H9 (cell line): ENCODE measurements around the gene ANKMY2. TPM values are rescaled to one million over a fixed set of nuclear protein-coding genes. Genes with fewer than 3 reads are reported as not detected.

ENCODE experiments used
- DNase-seq: peaks from one replicate; pipeline ENCODE4 v3.0.0-alpha.2; 2017
- H2AFZ ChIP-seq: one replicate; pipeline ENCODE4 v1.6.1; 2013; ENCODE audit warnings: mild to moderate bottlenecking, low read length, control low read depth, moderate library complexity
- H2AK5ac ChIP-seq: 2 replicates; pipeline ENCODE4 v1.6.1; 2013; ENCODE audit warnings: low read length, control low read depth, mixed read lengths; ENCODE audit not compliant: insufficient read length
- H2BK120ac ChIP-seq: one replicate; pipeline ENCODE4 v1.6.1; 2013; ENCODE audit warnings: low read depth, mild to moderate bottlenecking, low read length, control low read depth, inconsistent platforms; ENCODE audit not compliant: poor library complexity, severe bottlenecking
- H2BK12ac ChIP-seq: 2 replicates; pipeline ENCODE4 v1.6.1; 2013; ENCODE audit warnings: low read length, control low read depth, mixed read lengths, low read depth; ENCODE audit not compliant: insufficient read length
- H2BK15ac ChIP-seq: 2 replicates; pipeline ENCODE4 v1.6.1; 2013; ENCODE audit warnings: low read depth, low read length, control low read depth
- H2BK20ac ChIP-seq: one replicate; pipeline ENCODE4 v1.6.1; 2013; ENCODE audit warnings: low read depth, mild to moderate bottlenecking, low read length, control low read depth, inconsistent platforms; ENCODE audit not compliant: poor library complexity, severe bottlenecking
- H2BK5ac ChIP-seq: 2 replicates; pipeline ENCODE4 v1.6.1; 2013; ENCODE audit warnings: low read length, control low read depth, mixed read lengths; ENCODE audit not compliant: insufficient read length
- H3K14ac ChIP-seq: 2 replicates; pipeline ENCODE4 v1.6.1; 2013; ENCODE audit warnings: low read length, control low read depth; ENCODE audit not compliant: insufficient read depth
- H3K18ac ChIP-seq: 2 replicates; pipeline ENCODE4 v1.6.1; 2013; ENCODE audit warnings: low read depth, mild to moderate bottlenecking, mixed read lengths, low read length, control low read depth; ENCODE audit not compliant: insufficient read length
- H3K23ac ChIP-seq: 2 replicates; pipeline ENCODE4 v1.6.1; 2013; ENCODE audit warnings: low read length, control low read depth, mixed read lengths, low read depth; ENCODE audit not compliant: insufficient read length
- H3K23me2 ChIP-seq: 2 replicates; pipeline ENCODE4 v1.6.1; 2013; ENCODE audit warnings: low read depth, mild to moderate bottlenecking, mixed read lengths, low read length, control low read depth; ENCODE audit not compliant: insufficient read length, poor library complexity, severe bottlenecking
- H3K27ac ChIP-seq: 2 replicates; pipeline ENCODE4 v1.5.1; 2013; ENCODE audit warnings: low read length, control low read depth, mixed read lengths, low read depth; ENCODE audit not compliant: insufficient read length
- H3K27me3 ChIP-seq: 2 replicates; pipeline ENCODE4 v1.6.1; 2013; ENCODE audit warnings: low read length, control low read depth, inconsistent platforms; ENCODE audit not compliant: insufficient read depth
- H3K4ac ChIP-seq: 2 replicates; pipeline ENCODE4 v1.6.1; 2013; ENCODE audit warnings: low read depth, mild to moderate bottlenecking, control low read depth, inconsistent platforms, low read length, moderate library complexity
- H3K4me1 ChIP-seq: 2 replicates; pipeline ENCODE4 v1.6.1; 2013; ENCODE audit warnings: low read length, control low read depth, inconsistent platforms; ENCODE audit not compliant: insufficient read depth
- H3K4me2 ChIP-seq: 2 replicates; pipeline ENCODE4 v1.6.1; 2013; ENCODE audit warnings: low read length, control low read depth, mixed read lengths; ENCODE audit not compliant: insufficient read length, insufficient read depth
- H3K56ac ChIP-seq: 2 replicates; pipeline ENCODE4 v1.6.1; 2013; ENCODE audit warnings: low read depth, mild to moderate bottlenecking, mixed read lengths, low read length, control low read depth; ENCODE audit not compliant: insufficient read length
- H3K79me1 ChIP-seq: 2 replicates; pipeline ENCODE4 v1.6.1; 2013; ENCODE audit warnings: low read depth, mild to moderate bottlenecking, moderate library complexity, low read length, control low read depth, inconsistent platforms; ENCODE audit not compliant: insufficient read depth, poor library complexity, severe bottlenecking
- H3K79me2 ChIP-seq: 2 replicates; pipeline ENCODE4 v1.6.1; 2013; ENCODE audit warnings: low read length, control low read depth, inconsistent platforms; ENCODE audit not compliant: insufficient read depth
- H3K9ac ChIP-seq: 2 replicates; pipeline ENCODE4 v1.6.1; 2013; ENCODE audit warnings: low read length, control low read depth, mixed read lengths; ENCODE audit not compliant: insufficient read length; ENCODE audit errors: extremely low read depth
- H3K9me3 ChIP-seq: one replicate; pipeline ENCODE4 v1.6.1; 2013; ENCODE audit warnings: low read depth, low read length, inconsistent platforms; ENCODE audit not compliant: control insufficient read depth
- H3T11ph ChIP-seq: one replicate; pipeline ENCODE4 v1.6.1; 2013; ENCODE audit warnings: mild to moderate bottlenecking, low read length, control low read depth, inconsistent platforms
- H4K20me1 ChIP-seq: one replicate; pipeline ENCODE4 v1.6.1; 2013; ENCODE audit not compliant: control insufficient read depth, insufficient read length, insufficient read depth
- H4K5ac ChIP-seq: 2 replicates; pipeline ENCODE4 v1.6.1; 2013; ENCODE audit warnings: low read depth, mild to moderate bottlenecking, mixed read lengths, low read length, control low read depth; ENCODE audit not compliant: insufficient read length
- H4K8ac ChIP-seq: replicated peaks from 2 replicates; pipeline ENCODE4 v1.6.1; 2013; ENCODE audit warnings: low read length, control low read depth, mixed read lengths, low read depth; ENCODE audit not compliant: insufficient read length
- H4K91ac ChIP-seq: 2 replicates; pipeline ENCODE4 v1.6.1; 2013; ENCODE audit warnings: low read depth, mild to moderate bottlenecking, moderate library complexity, mixed read lengths, low read length, control low read depth; ENCODE audit not compliant: insufficient read length
- H3K27ac Mint-ChIP-seq, 3 experiments: 2 replicates in 2 of 3; 3 replicates in 1 of 3; pipeline ENCODE4 v1.8.0; 2020 to 2021; ENCODE audit warnings: mixed read lengths in 3 of 3, mild to moderate bottlenecking in 1 of 3, moderate library complexity in 1 of 3
- H3K27me3 Mint-ChIP-seq: 2 replicates; pipeline ENCODE4 v1.8.0; 2021; ENCODE audit warnings: low read depth, mild to moderate bottlenecking, moderate library complexity, mixed read lengths
- H3K36me3 Mint-ChIP-seq, 3 experiments: 2 replicates in 2 of 3; 3 replicates in 1 of 3; pipeline ENCODE4 v1.8.0; 2020 to 2021; ENCODE audit warnings: low read depth in 3 of 3, mixed read lengths in 3 of 3; ENCODE audit not compliant: insufficient read depth in 1 of 3
- H3K4me1 Mint-ChIP-seq, 2 experiments: 2 replicates each; pipeline ENCODE4 v1.8.0; 2020; ENCODE audit warnings: mixed read lengths in 2 of 2
- H3K4me3 Mint-ChIP-seq, 2 experiments: 2 replicates in 1 of 2; 3 replicates in 1 of 2; pipeline ENCODE4 v1.8.0; 2020 to 2021; ENCODE audit warnings: mild to moderate bottlenecking in 2 of 2, mixed read lengths in 2 of 2, moderate library complexity in 1 of 2
- H3K9me3 Mint-ChIP-seq, 2 experiments: 2 replicates in 1 of 2; 3 replicates in 1 of 2; pipeline ENCODE4 v1.8.0; 2020; ENCODE audit warnings: mild to moderate bottlenecking in 2 of 2, mixed read lengths in 2 of 2, moderate library complexity in 1 of 2
- WGBS: extraction: QIAGEN DNeasy Blood & Tissue Kit; methylation state at CpG from one replicate; pipeline ENCODE4 v1.1.7; 2013; ENCODE audit warnings: missing lambda C conversion rate, low lambda C conversion rate, mixed read lengths; ENCODE audit not compliant: insufficient read length; ENCODE audit errors: extremely low coverage; 5-methylcytosine and 5-hydroxymethylcytosine counted together
- long read RNA-seq: library from polyadenylated mRNA; unstranded; transcript quantifications from one replicate; pipeline ENCODE4 v2.0.0, GENCODE V29; 2020
- total RNA-seq: library from RNA; stranded (reverse); gene quantifications from 2 replicates; pipeline ENCODE4 v1.2.1, GENCODE V29; 2021
- TF ChIP-seq, protein P1 (sequence below): fragments of 200-600 bp; sonication (generic); conservative IDR thresholded peaks from 3 replicates; pipeline ENCODE4 v1.8.0; 2021; ENCODE audit warnings: antibody characterized with exemption, mild to moderate bottlenecking

ANKMY2 gene
- total RNA-seq = 10.4 and 12.7 TPM in 2 replicates
- long read RNA-seq, transcript ANKMY2-201 (10 exons, 2,555 nt) = major isoform, 102 of 109 reads
- long read RNA-seq, partial matches to known transcripts = 3 of 109 reads
- long read RNA-seq, other reads (novel, unspliced or antisense) = 4 of 109 reads

GRCh38 chr7:16645593-16646471 is at the start of gene ANKMY2, which contains the start of gene BZW2:
Gene ANKMY2, minus strand, starts transcription at chr7:16645754. Its CDS starts 181 bp downstream, at chr7:16645573.
Gene BZW2, plus strand, starts transcription at chr7:16646181. Its CDS starts 19,263 bp downstream, at chr7:16665444.
- Histone ChIP-seq H2BK20ac (no peak within 1 kb of the TSS), H4K8ac (no peak within 1 kb of the TSS), H3K14ac (peak within 1 kb of the TSS; percentile 89), H3K4ac (no peak within 1 kb of the TSS), H3K4me2 (peak within 1 kb of the TSS; percentile 93), H2AK5ac (no peak within 1 kb of the TSS), H2BK5ac (no peak within 1 kb of the TSS), H4K91ac (no peak within 1 kb of the TSS), H3K9me3 (no peaks in the 10 kb centered on the region), H3K27ac (no peak within 1 kb of the TSS), H3K27me3 (no peaks in the 10 kb centered on the region), H3K4me1 (peaks cover 6% of the 10 kb centered on the region; the same call in 1 of the 2 replicates), H4K20me1 (no peaks in the 10 kb centered on the region), H3K56ac (no peak within 1 kb of the TSS), H3K18ac (peak within 1 kb of the TSS; percentile 96), H3K9ac (peak within 1 kb of the TSS; percentile 88), H2BK120ac (peak within 1 kb of the TSS; percentile 56), H2BK12ac (no peak within 1 kb of the TSS), H2BK15ac (no peak within 1 kb of the TSS), H3K79me2 (peaks cover 24% of the 10 kb centered on the region; the same call in 1 of the 2 replicates), H4K5ac (no peak within 1 kb of the TSS), H3K79me1 (no peaks in the 10 kb centered on the region), H3K23me2 (peaks cover 10% of the 10 kb centered on the region), H3T11ph (no peak within 1 kb of the TSS), H2AFZ (peak within 1 kb of the TSS; percentile 71), H3K23ac (no peak within 1 kb of the TSS)
- H3K27ac Mint-ChIP-seq = peak within 1 kb of the TSS; percentile 100
- H3K4me1 Mint-ChIP-seq = peaks cover 36 to 38% of the 10 kb centered on the region in 2 experiments
- no peaks in the 10 kb centered on the region for H3K27me3 Mint-ChIP-seq
- peaks cover 0 to 1% (median 0%) of the 10 kb centered on the region in 3 experiments; a peak in 2 of 7 replicates for H3K36me3 Mint-ChIP-seq
- DNase-seq = peak; percentile 96
- no CpG with 5 or more reads among the region's 73 CpGs for WGBS
- H3K4me3 Mint-ChIP-seq = peak within 1 kb of the TSS; percentile 99 to 100
- TF ChIP-seq, protein P1, sequence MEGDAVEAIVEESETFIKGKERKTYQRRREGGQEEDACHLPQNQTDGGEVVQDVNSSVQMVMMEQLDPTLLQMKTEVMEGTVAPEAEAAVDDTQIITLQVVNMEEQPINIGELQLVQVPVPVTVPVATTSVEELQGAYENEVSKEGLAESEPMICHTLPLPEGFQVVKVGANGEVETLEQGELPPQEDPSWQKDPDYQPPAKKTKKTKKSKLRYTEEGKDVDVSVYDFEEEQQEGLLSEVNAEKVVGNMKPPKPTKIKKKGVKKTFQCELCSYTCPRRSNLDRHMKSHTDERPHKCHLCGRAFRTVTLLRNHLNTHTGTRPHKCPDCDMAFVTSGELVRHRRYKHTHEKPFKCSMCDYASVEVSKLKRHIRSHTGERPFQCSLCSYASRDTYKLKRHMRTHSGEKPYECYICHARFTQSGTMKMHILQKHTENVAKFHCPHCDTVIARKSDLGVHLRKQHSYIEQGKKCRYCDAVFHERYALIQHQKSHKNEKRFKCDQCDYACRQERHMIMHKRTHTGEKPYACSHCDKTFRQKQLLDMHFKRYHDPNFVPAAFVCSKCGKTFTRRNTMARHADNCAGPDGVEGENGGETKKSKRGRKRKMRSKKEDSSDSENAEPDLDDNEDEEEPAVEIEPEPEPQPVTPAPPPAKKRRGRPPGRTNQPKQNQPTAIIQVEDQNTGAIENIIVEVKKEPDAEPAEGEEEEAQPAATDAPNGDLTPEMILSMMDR = no peak
- no peaks in the 10 kb centered on the region for H3K9me3 Mint-ChIP-seq
